ENCODE results near the gene PAQR8. TPM values are rescaled to one million over a fixed set of nuclear protein-coding genes. Genes with fewer than 3 reads are reported as not detected.

The PAQR8 gene
- total RNA-seq, 2 donors from 2014 or later: 65.8 to 87.8 TPM

- peak overlapping the region; percentile 73 for H3K27ac ChIP-seq
These were observed 1.9 kb upstream of the PAQR8 start for GRCh38 chr6:52360028-52360427.

GRCh38 chr6:52360601-52361413 is 1.1 kb upstream of the PAQR8 start:
- intact Hi-C loops (cut with DNase I): loop anchor here (10.0 kb wide), 1 partner anchor 56 kb away; no protein-coding TSS in a partner anchor
- H3K36me3 ChIP-seq: no peaks in the 10 kb centered on the region
- H3K9ac ChIP-seq (ENCODE audit: low read depth in 2 of 2, low read length in 2 of 2): peak overlapping the region in 1 of 2 donors; percentile 88
- H3K27ac ChIP-seq: peak overlapping the region; percentile 73
- H3K4me1 ChIP-seq: peaks cover 4% of the 10 kb centered on the region
- H3K4me3 ChIP-seq: no peak overlapping the region
- no peaks in the 10 kb centered on the region for H3K9me3 ChIP-seq
- TF ChIP-seq CTCF (IDR thresholded peaks at IDR 0.05): no peak
- no peak for DNase-seq
- no peaks in the 10 kb centered on the region for H3K27me3 ChIP-seq

More at GRCh38 chr6:52360028-52360427, 1.9 kb upstream of the PAQR8 start:
- H3K4me1 ChIP-seq: peaks cover 4% of the 10 kb centered on the region
- no peaks in the 10 kb centered on the region for H3K27me3 ChIP-seq
- no peak overlapping the region for H3K9ac ChIP-seq (ENCODE audit: low read depth in 2 of 2, low read length in 2 of 2)
- TF ChIP-seq CTCF (IDR thresholded peaks at IDR 0.05): no peak
- no peak for DNase-seq
- H3K4me3 ChIP-seq: no peak overlapping the region
- intact Hi-C loops (cut with DNase I): loop anchor here (10.0 kb wide), 1 partner anchor 55 kb away; no protein-coding TSS in a partner anchor
- no peaks in the 10 kb centered on the region for H3K9me3 ChIP-seq
- no peaks in the 10 kb centered on the region for H3K36me3 ChIP-seq

GRCh38 chr6:52361414-52361944 is 472 bp upstream of the PAQR8 start:
- intact Hi-C loops (cut with DNase I): loop anchor here (10.0 kb wide), 1 partner anchor 57 kb away; no protein-coding TSS in a partner anchor
- H3K9ac ChIP-seq (ENCODE audit: low read depth in 2 of 2, low read length in 2 of 2): peak overlapping the region; percentile 88 to 99
- no peaks in the 10 kb centered on the region for H3K36me3 ChIP-seq
- peak; percentile 37 for DNase-seq
- H3K4me1 ChIP-seq: peaks cover 4% of the 10 kb centered on the region
- H3K9me3 ChIP-seq: no peaks in the 10 kb centered on the region
- H3K27me3 ChIP-seq: no peaks in the 10 kb centered on the region
- H3K4me3 ChIP-seq: peak overlapping the region; percentile 65
- no peak for TF ChIP-seq CTCF (IDR thresholded peaks at IDR 0.05)
- peak overlapping the region; percentile 73 for H3K27ac ChIP-seq

DNA sequence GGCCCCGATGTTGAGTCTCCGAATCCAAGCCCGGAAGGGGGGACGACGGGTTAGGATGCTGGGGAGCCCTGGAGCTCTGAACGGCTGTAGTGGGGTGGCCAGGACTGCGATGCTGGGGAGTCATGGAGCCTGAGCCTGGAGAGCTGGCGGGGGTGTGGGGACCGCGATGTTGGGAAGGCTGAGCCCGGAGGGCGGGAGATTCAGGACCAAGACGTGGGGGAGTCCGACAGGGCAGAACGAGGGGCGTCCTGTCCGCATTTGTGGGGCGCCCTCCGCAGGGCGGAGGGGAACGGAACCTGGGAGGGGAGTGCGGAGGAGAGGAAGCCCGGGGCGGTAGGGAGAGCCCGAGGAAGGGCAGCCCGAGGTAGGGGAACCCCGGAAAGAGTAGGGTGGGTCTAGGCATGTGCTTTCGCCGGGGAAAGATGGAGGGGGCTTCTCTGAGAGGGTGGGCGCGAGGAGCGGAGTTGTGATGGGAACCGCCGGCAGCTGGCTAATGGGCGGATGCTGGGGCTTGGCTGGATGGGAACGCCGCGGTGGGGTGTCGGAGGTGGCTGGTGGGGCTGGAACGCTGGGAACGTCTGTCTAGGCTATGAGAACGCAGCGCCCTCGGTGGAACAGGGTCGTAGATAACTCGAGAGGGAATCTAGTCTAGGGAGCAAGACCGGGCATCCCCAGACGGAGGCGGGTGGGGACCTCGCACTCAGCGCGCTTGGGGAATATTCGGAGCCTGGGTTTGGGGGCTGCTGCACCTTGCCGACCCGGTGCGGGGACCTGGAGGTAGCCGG is 684 bp downstream of the PAQR8 start:
- Histone ChIP-seq H3K4me3 (peak overlapping the region; percentile 65), H3K27ac (peak overlapping the region; percentile 73), H3K9me3 (no peaks in the 10 kb centered on the region), H3K36me3 (no peaks in the 10 kb centered on the region), H3K9ac (ENCODE audit: low read depth in 2 of 2, low read length in 2 of 2) (peak overlapping the region; percentile 99), H3K4me1 (peaks cover 4% of the 10 kb centered on the region), H3K27me3 (no peaks in the 10 kb centered on the region)
- DNase-seq: peak; percentile 60
- TF ChIP-seq CTCF (IDR thresholded peaks at IDR 0.05): no peak
- intact Hi-C loops (cut with DNase I): loop anchor here (10.0 kb wide), 1 partner anchor 58 kb away; no protein-coding TSS in a partner anchor

DNA sequence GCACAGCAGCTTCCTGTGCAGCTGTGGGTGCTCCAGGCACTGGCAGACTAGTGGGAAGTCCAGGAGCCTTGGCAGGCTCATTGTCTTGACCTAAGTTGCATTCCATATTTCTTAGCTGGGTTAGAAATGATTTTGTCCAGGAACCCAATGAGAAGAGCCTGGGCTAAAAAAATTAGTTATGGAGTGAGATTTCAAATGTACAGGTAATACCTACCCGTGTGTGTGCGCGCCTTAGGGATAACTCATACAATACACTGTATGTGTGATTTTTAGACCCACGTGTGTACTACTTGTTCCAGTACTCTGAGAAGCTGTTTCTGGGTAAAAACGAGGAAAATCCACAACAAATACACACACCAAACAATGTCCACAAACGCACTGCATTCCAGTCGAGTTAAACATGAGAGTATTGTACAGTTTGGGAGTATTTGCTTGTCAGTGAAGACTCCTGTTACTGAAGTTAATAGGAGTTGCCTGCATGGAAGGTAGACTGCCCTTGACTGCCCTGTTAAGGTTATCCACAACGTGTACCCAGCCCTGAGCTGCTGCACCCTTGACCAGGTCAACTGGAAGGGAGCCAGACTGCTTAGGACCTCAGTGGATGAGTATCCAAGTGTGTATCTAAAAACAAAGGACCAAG is 1.4 kb downstream of the PAQR8 start:
- H3K4me1 ChIP-seq: peaks cover 4% of the 10 kb centered on the region
- intact Hi-C loops (cut with DNase I): loop anchor here (10.0 kb wide), 1 partner anchor 59 kb away; no protein-coding TSS in a partner anchor
- no peaks in the 10 kb centered on the region for H3K27me3 ChIP-seq
- no peak for TF ChIP-seq CTCF (IDR thresholded peaks at IDR 0.05)
- DNase-seq: peak; percentile 47
- H3K36me3 ChIP-seq: no peaks in the 10 kb centered on the region
- H3K4me3 ChIP-seq: peak overlapping the region; percentile 65
- no peaks in the 10 kb centered on the region for H3K9me3 ChIP-seq
- peak overlapping the region; percentile 73 for H3K27ac ChIP-seq
- peak overlapping the region; percentile 99 for H3K9ac ChIP-seq (ENCODE audit: low read depth in 2 of 2, low read length in 2 of 2)
